DOHH2 (cell line): ENCODE results near the gene CLCA1.

Experiments used
- CTCF ChIP-seq: fragments of 200-600 bp; sonication (generic); IDR thresholded peaks from one replicate; pipeline ENCODE4 v1.5.1; 2014; ENCODE audit warnings: antibody characterized with exemption, mild to moderate bottlenecking, low read depth, low read length; ENCODE audit not compliant: poor library complexity, severe bottlenecking
- EZH2phosphoT487 ChIP-seq: fragments of 200-600 bp; sonication (generic); IDR thresholded peaks from 2 replicates; pipeline ENCODE4 v1.6.1; 2017; ENCODE audit warnings: borderline replicate concordance, mild to moderate bottlenecking, antibody characterized with exemption, low read length, moderate library complexity, mixed read lengths

GRCh38 chr1:86466986-86467385, 1.7 kb upstream of the CLCA1 start:
- TF ChIP-seq CTCF = no peak
- TF ChIP-seq EZH2phosphoT487 = no peak
